MCF 10A (cell line): ENCODE measurements around the gene AFAP1L2. TPM values are rescaled to one million over a fixed set of nuclear protein-coding genes. Genes with fewer than 3 reads are reported as not detected.

Experiments used
- BruUV-seq: library from RNA; stranded (reverse); fragments of 400-500 nt; replicated peaks from 2 replicates; lab custom pipeline; 2021; lab: Mats Ljungman, UMichigan
- CTCF ChIA-PET: fragments of 300-600 bp; sonication (Branson Sonifier 250); formaldehyde crosslinking; extraction: SDS; loops from one replicate; lab custom pipeline; 2021; ENCODE audit warnings: antibody characterized with exemption, inconsistent platforms; lab: Yijun Ruan, JAX
- POLR2A ChIA-PET: fragments of 300-600, 350-650 bp; sonication (Branson Sonifier 250); formaldehyde crosslinking; extraction: SDS; loops from one replicate; lab custom pipeline; 2020; ENCODE audit warnings: antibody characterized with exemption, inconsistent platforms; lab: Yijun Ruan, JAX
- DNase-seq: peaks from one replicate; pipeline ENCODE4 v3.0.0-alpha.2; 2018; ENCODE audit not compliant: unreplicated experiment
- H3K27ac Mint-ChIP-seq: one replicate; pipeline ENCODE4 v1.8.0; 2022; ENCODE audit warnings: mild to moderate bottlenecking, low read depth, mixed read lengths; ENCODE audit not compliant: unreplicated experiment
- H3K27me3 Mint-ChIP-seq: one replicate; pipeline ENCODE4 v1.8.0; 2022; ENCODE audit warnings: mixed read lengths; ENCODE audit not compliant: insufficient read depth, unreplicated experiment
- H3K36me3 Mint-ChIP-seq: one replicate; pipeline ENCODE4 v1.8.0; 2022; ENCODE audit warnings: mild to moderate bottlenecking, moderate library complexity, mixed read lengths; ENCODE audit not compliant: insufficient read depth, unreplicated experiment
- H3K4me1 Mint-ChIP-seq: one replicate; pipeline ENCODE4 v1.8.0; 2022; ENCODE audit warnings: mixed read lengths; ENCODE audit not compliant: insufficient read depth, unreplicated experiment
- H3K4me3 Mint-ChIP-seq: one replicate; pipeline ENCODE4 v1.8.0; 2022; ENCODE audit warnings: mild to moderate bottlenecking, moderate library complexity, mixed read lengths; ENCODE audit not compliant: unreplicated experiment
- H3K9me3 Mint-ChIP-seq: one replicate; pipeline ENCODE4 v1.8.0; 2022; ENCODE audit warnings: mixed read lengths; ENCODE audit not compliant: unreplicated experiment
- intact Hi-C: fragments of 100-400 bp; cut with micrococcal nuclease; formaldehyde crosslinking; loops from 2 replicates; pipeline ENCODE4 v1.14.1; 2022
- total RNA-seq: library from RNA; stranded (reverse); gene quantifications from 2 replicates; pipeline ENCODE4 v1.2.3, GENCODE V29; 2022
- TF ChIP-seq, protein P1 (sequence below): fragments of 200-600 bp; IDR thresholded peaks from one replicate; pipeline ENCODE4 v1.8.0; 2022; ENCODE audit warnings: antibody characterized with exemption, mild to moderate bottlenecking; ENCODE audit not compliant: unreplicated experiment

Gene AFAP1L2
- total RNA-seq, 1 experiment from 2014 or later, result 5.8 TPM

DNA sequence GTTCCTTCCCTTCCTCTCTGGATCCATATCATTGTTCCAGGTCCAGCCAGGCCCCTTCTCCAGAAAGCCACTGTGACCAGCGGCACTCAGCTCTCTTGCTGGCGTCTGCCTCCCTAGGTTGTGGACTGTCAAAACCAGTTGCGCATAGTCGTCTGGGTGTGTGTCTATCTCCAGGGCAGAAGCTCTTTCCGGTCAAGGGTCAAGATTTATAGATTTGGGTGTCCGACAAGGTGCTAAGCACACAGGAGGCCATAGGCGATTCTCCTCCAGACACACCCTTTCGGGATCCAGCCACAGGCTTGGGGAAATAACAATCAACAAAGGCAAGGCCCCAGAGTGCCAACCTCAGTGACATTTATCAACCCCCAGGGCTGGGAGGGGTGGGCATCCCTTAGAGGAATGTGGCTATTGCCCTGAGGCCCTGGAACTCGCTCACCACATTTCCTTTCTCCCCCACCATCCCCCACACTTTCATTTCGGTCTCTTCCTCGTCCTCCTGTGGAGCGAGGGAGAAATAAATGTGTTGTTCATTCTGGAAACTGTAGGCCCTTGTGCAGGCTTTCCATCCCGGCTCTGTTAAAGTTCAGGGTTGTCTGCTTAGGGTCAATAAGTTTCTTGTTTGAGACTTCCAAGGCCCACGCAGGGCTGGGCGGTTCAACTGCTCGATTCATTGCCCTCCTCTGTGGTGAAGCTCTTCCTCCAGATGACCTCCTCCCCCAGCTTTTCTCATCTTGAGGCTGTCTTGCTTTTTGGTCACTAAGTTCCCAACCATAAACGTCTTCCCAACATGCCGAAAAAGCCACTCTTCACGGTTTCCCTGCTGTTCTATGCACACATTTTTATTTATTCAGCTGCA lies 57.9 kb downstream of the AFAP1L2 start:
- CTCF ChIA-PET, result interaction anchor here (0.6 kb wide), 1 partner anchor 728 kb away, joined by 4 read pairs; no protein-coding TSS in a partner anchor
- intact Hi-C loops, result no loop called here
- Mint-ChIP-seq H3K27ac (no peak overlapping the region), H3K4me1 (no peaks in the 10 kb centered on the region), H3K4me3 (no peak overlapping the region), H3K9me3 (no peaks in the 10 kb centered on the region), H3K27me3 (no peaks in the 10 kb centered on the region), H3K36me3 (peaks cover 6% of the 10 kb centered on the region)
- DNase-seq, result no peak
- TF ChIP-seq, protein P1, sequence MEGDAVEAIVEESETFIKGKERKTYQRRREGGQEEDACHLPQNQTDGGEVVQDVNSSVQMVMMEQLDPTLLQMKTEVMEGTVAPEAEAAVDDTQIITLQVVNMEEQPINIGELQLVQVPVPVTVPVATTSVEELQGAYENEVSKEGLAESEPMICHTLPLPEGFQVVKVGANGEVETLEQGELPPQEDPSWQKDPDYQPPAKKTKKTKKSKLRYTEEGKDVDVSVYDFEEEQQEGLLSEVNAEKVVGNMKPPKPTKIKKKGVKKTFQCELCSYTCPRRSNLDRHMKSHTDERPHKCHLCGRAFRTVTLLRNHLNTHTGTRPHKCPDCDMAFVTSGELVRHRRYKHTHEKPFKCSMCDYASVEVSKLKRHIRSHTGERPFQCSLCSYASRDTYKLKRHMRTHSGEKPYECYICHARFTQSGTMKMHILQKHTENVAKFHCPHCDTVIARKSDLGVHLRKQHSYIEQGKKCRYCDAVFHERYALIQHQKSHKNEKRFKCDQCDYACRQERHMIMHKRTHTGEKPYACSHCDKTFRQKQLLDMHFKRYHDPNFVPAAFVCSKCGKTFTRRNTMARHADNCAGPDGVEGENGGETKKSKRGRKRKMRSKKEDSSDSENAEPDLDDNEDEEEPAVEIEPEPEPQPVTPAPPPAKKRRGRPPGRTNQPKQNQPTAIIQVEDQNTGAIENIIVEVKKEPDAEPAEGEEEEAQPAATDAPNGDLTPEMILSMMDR, result no peak
- BruUV-seq, result no TSS peak
- POLR2A ChIA-PET, result no interaction called here

DNA sequence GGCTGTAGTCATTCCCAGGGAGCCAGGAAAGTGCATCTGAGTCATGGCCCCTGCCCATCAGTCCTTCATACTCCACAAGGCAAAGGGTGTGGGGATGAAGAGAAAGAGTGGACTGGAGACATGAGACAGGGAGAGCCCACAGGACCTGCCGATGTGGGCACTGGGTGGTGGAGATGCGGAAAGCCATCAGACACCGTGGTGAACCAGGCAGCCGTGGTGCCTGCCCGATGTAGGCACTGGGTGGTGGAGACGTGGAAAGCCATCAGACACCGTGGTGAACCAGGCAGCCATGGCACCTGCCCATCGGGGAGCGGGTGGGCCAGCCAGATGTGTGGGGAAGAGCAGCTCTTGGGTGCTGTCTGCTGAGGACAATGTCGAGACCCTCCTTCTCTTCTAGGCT lies 58.6 kb downstream of the AFAP1L2 start:
- no peak overlapping the region for H3K27ac Mint-ChIP-seq
- ChIA-PET POLR2A (no interaction called here), CTCF (no interaction called here)
- intact Hi-C loops, result no loop called here
- H3K36me3 Mint-ChIP-seq, result peaks cover 6% of the 10 kb centered on the region
- TF ChIP-seq, protein P1, result no peak
- no TSS peak for BruUV-seq
- no peaks in the 10 kb centered on the region for H3K27me3 Mint-ChIP-seq
- no peak for DNase-seq
- no peaks in the 10 kb centered on the region for H3K9me3 Mint-ChIP-seq
- no peak overlapping the region for H3K4me3 Mint-ChIP-seq
- H3K4me1 Mint-ChIP-seq, result no peaks in the 10 kb centered on the region

DNA sequence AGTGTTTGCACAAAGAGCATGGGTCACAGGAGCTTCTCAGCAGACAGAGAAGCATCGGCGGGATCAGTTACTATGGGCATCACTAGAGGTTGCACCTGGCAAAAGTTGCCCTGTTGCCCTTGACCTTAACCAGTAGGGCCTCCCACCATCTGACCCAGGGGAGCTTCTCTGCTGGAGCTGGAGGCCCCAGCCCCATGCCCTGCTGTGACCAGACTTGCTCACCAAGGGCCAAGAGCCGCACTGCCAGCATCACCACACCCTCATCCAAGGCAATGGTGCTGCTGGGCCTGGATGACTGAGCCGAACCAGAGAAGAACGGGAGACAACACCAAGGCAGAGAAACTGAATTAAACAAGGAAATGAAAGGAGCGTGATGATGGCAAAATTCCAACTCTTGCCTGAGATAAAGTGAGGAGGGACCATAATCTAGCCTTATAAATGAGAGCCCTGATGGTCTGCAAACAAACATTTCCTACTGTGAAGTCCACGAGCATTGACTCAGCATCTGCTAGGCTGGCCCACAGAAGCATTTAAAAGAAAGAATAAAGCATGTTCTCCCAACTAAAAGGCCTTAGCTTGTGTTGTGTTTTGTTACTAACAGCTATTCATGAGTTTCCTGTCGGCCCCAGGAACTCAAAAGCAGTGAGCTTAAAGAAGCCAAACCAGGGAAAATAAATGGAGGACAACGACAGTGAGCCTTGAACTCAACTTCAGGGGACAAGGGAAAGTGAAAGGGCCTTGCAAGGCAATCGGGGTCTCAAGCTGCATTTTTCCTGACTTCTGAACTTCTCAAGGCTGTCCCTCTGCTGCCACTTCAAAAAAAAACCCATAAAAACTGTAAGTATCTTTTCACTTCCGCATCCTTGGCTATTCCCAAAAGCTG lies 60.4 kb downstream of the AFAP1L2 start:
- no TSS peak for BruUV-seq
- H3K27me3 Mint-ChIP-seq, result no peaks in the 10 kb centered on the region
- intact Hi-C loops, result no loop called here
- no peaks in the 10 kb centered on the region for H3K9me3 Mint-ChIP-seq
- no peaks in the 10 kb centered on the region for H3K4me1 Mint-ChIP-seq
- H3K27ac Mint-ChIP-seq, result no peak overlapping the region
- CTCF ChIA-PET, result interaction anchor here (0.6 to 2.5 kb wide), 4 partner anchors 21 to 60 kb away, joined by 3 to 11 read pairs (median 4); partner anchors contain the start of gene AFAP1L2
- TF ChIP-seq, protein P1, result no peak
- peaks cover 6% of the 10 kb centered on the region for H3K36me3 Mint-ChIP-seq
- DNase-seq, result no peak
- H3K4me3 Mint-ChIP-seq, result no peak overlapping the region
- POLR2A ChIA-PET, result no interaction called here

DNA sequence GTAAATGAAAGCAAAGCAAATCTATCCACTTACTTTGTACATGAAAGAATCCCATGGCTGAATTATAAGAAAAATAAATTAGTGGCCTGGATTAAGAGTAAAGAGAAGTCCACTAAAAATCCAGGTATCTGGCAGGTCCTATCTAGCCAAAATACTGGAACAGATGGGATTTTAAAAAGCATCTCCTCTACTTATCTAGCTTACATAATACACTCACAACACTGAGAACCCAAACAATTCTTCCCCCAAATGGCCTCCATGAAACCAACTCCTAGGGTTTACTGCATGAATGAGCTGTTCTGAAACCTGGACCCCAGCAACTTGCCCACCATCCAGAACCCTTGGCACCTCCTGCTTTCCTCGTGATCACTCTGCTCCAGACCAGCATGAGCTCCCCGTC lies 61.3 kb downstream of the AFAP1L2 start:
- intact Hi-C loops, result no loop called here
- no peaks in the 10 kb centered on the region for H3K4me1 Mint-ChIP-seq
- H3K27me3 Mint-ChIP-seq, result no peaks in the 10 kb centered on the region
- ChIA-PET CTCF (interaction anchor here (0.6 to 2.5 kb wide), 3 partner anchors 39 to 61 kb away, joined by 3 to 11 read pairs (median 3); partner anchors contain the start of gene AFAP1L2), POLR2A (interaction anchor here (0.7 kb wide), 1 partner anchor 16 kb away, joined by 3 read pairs; no protein-coding TSS in a partner anchor)
- H3K36me3 Mint-ChIP-seq, result peaks cover 6% of the 10 kb centered on the region
- no TSS peak for BruUV-seq
- H3K4me3 Mint-ChIP-seq, result no peak overlapping the region
- H3K27ac Mint-ChIP-seq, result no peak overlapping the region
- TF ChIP-seq, protein P1, result no peak
- no peaks in the 10 kb centered on the region for H3K9me3 Mint-ChIP-seq
- no peak for DNase-seq
